HG02885 (cell line): Measurements from ENCODE around the gene PHYHIPL.

ENCODE experiments used
- ATAC-seq: cut with Tn5 transposase; IDR thresholded peaks from one replicate; pipeline ENCODE4 v1.9.1; 2021; ENCODE audit warnings: mild to moderate bottlenecking; ENCODE audit not compliant: unreplicated experiment, poor library complexity

PHYHIPL gene

DNA sequence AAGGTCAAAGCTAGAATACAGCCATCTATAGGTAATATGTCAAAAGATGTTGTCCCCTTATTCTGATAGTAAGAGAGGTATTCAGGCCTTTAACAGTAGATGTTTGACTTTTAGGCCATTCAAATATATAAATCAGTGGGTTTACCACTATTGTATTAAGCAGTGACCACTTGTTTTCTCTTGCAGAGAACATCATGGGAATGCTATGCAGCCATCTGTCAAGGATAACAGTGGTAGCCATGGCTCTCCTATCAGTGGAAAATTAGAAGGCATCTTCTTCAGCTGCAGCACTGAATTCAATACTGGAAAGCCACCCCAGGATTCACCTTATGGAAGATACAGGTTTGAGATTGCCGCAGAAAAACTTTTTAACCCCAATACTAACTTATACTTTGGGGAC, 68.4 kb downstream of the PHYHIPL start:
- ATAC-seq: no peak

DNA sequence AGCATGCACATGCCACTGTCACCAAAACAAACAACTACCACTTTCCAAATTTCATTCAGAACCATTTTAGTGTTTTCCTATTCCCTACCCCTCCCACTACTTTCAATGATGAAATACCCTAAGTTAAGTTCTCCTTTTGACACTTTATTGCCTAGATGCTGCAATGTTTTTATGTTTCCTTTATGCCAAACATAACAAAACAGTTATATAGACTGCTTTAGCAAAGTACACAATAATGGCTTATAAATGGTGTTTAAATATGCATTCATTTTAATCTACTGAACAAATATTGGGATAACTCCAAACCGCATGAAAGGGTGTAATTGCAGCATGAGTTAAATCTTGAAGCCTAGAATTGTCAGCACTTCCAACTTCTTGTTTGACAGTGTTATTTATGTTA, 69.2 kb downstream of the PHYHIPL start:
- no peak for ATAC-seq

DNA sequence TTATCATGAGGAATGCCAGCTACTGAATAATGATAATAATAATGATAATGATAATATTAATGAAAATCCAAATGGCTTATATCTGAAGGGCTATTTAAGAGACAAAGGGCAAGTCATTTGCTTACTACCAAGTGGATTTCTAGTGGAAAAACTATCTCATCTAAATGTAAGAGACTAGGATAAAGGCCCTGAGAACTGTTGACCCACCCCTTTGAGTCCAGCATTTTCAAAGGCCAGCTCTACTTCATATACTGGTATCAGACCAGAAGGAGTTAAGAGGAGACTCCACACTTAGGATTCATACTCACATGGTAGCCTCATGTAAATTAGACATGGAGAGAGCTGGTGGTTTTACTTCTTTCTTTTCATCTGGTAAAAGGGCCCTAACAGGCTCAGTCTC, 76.0 kb downstream of the PHYHIPL start:
- no peak for ATAC-seq

DNA sequence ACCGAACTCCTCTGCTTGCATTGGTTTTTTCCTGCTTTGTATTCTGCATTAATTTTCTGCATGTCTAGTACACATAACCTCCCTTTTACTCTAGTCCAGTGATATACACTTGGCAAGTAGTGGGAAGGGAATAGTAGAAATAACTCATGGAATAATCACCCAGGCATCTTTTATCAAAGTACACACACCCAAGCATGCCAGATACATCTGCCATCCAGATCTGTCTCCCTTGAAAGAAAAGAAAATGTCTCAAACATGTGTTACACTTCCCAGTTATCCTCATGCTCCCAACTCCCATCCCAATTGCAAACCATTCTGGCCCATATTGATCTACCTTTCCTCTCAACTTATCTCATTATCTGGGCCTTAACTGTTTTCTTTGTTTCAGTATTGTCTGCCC, 79.0 kb downstream of the PHYHIPL start:
- ATAC-seq: no peak

DNA sequence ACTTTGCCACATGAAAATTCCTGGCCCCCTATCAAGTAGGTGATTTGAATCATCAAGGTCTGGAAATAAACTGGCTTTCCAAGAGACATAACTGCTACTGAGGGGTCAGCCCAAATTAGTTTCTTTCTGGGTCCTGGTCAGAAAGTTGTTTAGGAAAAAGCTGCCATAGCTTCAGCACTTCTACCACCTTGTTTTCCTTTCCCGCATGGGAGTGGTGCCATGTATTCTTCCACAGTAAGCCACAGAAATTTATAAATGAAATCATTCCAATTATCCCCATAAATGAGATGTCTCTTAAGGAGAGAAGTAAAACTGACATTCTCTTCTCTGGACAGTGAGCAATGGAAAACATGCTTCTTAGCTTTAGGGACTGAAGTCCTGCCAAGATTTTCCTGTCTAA, 80.8 kb downstream of the PHYHIPL start:
- no peak for ATAC-seq

DNA sequence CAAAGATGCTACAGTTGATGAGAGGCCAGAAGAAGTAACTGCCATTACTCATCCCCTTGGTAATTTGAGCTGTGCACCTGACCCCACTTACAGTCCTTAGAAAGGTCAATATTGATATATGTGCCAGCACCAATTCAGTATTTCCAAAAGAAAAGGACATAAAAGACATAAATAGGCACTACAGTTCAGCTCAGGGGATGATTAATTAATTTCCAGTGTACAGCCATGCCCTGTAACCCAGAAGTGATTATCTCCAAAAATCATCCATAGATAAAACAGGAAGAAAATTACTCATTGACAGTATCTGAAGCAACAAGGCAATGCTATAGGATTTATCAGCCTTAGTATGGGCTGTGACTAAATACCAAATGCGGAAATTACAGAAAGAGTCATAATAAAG, 82.4 kb downstream of the PHYHIPL start:
- ATAC-seq: no peak

DNA sequence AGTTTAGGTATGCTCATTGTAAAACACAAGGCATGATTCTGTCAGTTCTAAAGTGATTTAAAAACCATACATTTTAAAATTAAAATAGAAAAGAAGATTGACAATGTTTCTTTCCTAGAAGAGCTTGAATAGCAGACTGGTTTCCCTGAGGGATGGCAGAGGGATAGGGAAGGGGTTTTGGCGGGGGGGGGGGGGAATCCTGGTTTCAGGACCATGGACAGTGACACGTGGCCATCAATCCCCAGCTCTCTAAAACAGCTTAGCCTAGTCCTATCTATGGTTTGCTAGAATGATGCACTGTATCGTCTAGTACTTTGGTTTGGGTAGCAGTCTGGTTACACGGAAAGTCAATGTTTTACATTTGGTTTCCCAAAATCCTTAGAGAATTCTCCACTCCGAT, 88.7 kb downstream of the PHYHIPL start:
- no peak for ATAC-seq

DNA sequence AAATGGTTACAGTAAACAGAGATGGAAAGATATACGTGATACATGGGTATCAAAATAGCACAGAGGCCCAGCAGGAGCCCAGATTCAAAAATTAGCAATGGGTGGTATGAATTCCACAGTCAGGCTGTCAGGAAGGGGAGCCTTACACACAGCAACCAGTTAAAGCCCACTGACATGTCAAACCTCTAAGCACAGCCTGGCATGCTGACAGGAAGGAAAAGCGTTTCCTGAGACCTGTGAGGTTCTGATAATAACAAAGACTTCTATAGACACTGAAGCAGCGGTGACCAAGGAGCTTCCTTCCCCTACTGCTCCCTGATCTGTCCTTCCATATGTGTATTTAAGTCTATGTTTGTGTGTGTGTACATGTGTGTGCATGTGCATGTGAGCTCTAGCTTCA, 89.9 kb downstream of the PHYHIPL start:
- ATAC-seq: no peak

DNA sequence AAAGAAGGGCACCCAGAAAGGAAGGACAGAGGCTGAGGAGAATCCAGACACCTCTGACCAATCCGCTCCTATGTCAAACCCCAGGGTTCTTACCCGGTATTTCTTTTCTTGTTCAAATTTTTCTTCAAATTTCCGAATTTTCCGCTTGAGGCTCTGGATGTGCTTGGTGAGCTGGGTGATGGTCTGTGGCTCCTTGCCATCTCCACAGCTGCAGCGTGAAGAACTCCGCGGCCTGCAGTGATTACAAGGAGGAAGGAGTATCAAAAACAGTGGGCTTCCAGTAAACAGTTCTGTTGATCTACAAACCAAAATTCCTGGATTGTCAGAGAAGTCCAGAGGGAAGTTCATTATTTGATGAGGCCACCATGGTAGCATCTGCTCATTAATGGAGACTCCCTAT, 92.0 kb downstream of the PHYHIPL start:
- no peak for ATAC-seq

DNA sequence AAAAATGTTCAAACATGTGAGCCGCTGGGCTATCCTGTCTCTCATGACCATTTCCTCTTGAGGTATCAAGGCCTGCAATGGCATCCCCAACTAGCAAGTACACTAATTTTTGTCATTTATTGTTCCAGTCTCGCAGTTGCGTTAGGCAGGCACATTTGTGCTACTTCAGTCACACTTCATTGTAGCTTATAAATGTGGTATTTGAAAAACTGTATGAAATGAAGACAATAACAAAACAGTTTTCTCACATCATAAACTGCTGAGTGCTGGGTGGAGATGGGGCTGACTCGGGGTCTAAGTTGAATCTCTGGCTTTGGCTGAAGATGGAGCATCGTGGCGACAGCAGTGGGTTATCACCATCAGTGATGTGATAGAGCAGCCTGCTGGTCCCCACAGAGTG, 93.2 kb downstream of the PHYHIPL start:
- ATAC-seq: no peak

DNA sequence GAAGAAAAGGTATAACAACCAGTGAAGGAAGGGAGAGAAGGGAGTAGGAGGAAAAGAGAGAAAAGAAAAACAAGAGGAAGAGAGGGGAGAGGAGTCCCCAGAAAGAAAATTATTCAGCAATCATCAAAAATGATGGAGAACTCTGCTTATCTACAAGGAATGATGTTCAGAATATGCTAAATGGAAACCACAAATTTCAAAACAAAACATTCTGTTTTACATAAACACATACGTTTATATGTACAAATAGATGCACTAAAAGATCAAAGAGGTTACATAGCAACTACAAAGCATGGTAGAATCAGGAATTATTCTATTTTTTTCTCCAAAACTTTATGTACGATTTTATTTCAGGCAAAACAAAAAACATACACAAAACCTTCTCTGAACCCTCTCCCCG, 94.0 kb downstream of the PHYHIPL start:
- no peak for ATAC-seq

DNA sequence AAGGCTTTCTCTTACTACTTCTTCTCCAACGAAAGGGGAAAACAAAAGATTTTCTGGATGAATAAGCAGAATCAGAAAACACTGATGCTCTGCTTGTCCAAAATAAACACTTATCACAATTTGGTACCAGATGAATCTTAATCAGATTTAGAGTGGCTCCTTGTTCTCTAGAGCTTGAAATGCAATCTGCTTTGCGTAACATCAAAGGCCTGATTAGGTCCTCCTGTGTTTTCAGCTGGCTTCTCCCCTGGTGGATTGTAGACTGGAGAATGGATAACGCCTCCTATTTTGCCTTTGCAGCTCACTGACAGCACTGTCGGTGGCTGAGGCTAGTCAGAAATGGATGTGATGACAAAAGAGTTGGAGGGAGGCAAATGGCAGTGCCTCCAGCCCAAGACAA, 94.7 kb downstream of the PHYHIPL start:
- ATAC-seq: no peak

DNA sequence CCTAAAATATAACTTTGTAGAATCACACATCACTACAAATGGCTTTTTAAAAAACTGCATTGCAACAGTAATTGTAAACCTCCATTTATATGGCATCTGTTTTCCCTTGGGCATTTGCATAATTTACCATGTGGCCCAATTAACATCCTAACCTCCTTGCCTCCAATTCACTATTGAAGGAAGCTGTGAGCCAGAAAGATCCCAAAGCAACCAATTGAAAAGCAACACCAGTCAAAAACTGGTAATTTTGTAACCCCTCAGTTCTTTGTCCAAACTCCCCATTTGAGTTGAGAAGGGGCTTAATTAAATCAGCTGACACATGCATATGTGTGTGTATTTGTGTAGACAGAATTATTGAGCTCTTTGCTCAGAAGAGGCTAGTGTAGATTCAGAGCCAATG, 95.6 kb downstream of the PHYHIPL start:
- ATAC-seq: no peak

DNA sequence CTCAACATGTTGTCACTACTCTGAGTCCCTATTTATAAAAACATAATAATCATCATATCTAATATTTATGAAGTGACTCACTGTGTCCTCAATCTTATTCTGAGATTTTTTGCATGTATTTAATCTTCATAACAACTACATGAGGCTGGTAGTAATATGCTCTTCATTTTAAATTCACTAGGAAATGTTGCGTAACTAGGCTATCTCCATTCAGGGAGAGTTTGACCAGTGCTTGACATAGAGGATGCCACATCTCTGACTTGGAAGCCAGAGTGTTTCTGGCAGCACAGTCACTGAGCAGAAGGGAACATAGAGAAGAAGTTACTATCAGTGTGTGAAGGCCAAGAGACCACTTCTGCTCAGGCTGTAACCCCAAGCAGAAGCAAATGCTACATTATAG, 97.0 kb downstream of the PHYHIPL start:
- ATAC-seq: no peak

DNA sequence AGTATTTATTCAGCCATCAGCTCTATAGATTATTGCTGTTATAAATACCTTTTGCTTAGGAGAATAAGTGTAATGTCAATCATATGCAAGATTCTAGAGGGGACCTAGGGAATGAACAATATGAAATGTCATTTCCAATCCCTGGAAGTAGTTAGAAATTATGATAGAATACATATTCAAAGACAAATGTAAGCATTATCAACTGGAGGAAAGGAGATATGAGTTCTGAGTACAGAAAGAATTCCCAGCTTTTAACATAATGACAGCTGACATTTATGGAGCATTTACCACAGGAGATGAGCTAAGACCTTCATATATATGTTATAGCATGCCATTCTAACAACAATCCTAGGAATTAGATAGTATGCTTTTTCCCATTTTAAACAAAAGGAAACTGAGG, 99.7 kb downstream of the PHYHIPL start:
- ATAC-seq: no peak

DNA sequence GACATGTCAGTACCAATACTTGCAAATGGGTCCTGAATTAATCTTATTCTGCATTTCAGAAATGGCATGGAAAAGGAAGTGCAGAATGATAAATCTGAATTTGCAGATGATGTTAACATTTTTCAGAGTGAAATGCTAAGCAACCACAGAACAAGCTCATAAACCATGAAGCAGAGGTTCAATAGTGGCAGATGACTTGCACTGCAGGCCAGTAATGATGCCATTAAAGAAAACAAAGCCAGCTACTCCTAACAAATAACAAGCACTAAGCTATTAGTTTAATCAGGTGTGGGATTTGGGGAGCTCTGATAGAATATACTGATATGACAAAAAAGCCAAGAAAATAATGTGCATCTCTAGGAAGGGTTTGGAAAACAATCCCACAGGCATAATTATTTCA, 100.5 kb downstream of the PHYHIPL start:
- ATAC-seq: no peak

DNA sequence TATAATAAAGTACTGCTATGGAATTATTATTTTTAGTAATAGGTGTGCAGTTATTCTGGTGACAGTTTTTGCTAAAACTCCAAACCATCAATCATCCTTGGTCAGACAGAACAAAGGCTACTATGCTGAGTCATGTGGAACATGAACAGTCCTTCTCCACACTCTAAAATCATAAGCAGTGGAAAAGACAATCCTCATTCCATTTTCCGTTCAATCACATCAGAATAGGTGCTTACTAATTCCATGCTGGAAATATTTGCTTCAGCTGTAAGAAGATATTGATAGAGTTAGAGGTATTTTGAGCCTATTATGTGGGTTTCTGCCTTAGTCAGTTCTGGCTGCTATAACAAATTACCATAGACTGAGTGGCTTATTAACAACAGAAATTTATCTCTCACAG, 103.0 kb downstream of the PHYHIPL start:
- no peak for ATAC-seq

DNA sequence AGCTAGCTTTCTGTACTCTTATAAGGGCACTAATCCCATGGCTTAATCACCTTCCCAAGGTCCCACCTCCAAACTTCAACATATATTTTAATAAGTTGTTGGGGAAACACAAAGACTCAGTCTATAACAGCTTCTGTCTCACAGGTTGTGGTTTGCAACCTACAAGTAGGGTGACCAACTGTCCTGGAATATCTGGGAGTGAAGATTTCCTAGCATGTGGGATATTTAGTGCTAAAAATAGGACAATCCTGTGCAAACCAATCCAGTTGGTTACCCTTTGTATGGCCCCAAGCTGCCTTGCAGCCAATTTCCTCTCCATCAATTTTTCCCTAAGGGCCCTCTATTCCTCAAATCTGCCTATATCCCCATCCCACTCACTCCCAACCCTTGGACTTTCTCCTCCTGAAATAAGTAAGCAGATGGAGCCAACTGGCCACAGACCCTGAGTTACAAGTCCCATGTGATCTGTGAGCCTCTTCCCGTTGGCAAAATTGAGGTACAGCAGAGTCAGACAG, 103.6 kb downstream of the PHYHIPL start:
- no peak for ATAC-seq

DNA sequence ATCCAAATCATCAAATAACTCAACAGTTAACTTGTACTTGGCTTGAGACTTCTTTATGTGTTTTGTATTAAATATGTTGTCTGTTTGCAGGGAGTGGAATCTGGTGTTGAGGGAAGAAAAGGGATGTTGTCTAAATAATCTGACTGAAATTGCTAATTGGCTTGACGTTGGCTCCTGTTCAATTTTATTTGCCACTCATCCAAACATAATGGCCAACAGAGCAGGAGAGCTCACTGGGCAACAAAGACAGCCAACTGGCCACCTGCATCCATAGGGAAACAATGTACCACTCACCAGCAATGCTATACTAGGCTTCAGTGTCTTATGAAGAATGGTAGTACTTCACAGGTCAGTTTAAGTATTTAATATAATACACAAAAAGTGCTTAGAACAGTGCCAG, 105.4 kb downstream of the PHYHIPL start:
- ATAC-seq: no peak

DNA sequence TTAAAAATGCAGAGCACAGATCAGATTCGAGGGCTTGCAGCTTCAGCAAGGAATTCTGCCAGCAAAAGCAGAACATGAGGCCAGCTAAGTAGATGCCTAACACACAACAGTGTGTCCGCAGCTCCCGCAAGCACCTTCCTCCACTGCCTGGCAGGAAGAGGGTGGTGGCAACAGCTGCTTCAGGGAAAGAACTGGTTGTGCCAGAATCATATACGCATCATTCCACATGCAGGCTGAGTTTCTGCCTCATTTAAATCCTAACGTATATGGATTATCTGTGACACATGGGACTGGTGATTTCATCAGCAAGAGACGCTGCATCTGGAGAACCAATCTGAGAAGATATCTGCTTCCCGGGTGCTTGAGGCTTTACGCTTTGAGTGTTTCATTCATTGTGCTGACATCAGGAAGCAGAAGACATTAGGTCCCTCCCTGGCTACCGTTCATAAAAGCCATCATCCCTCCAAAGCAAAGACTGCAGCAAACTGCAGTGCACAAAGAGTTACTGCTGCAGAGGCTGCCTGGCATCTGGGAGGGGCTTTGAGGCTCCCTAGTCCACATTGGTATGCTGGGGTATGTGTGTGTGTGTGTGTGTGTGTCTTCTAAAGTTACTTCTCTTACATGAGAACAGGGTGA, 107.1 kb downstream of the PHYHIPL start:
- no peak for ATAC-seq

DNA sequence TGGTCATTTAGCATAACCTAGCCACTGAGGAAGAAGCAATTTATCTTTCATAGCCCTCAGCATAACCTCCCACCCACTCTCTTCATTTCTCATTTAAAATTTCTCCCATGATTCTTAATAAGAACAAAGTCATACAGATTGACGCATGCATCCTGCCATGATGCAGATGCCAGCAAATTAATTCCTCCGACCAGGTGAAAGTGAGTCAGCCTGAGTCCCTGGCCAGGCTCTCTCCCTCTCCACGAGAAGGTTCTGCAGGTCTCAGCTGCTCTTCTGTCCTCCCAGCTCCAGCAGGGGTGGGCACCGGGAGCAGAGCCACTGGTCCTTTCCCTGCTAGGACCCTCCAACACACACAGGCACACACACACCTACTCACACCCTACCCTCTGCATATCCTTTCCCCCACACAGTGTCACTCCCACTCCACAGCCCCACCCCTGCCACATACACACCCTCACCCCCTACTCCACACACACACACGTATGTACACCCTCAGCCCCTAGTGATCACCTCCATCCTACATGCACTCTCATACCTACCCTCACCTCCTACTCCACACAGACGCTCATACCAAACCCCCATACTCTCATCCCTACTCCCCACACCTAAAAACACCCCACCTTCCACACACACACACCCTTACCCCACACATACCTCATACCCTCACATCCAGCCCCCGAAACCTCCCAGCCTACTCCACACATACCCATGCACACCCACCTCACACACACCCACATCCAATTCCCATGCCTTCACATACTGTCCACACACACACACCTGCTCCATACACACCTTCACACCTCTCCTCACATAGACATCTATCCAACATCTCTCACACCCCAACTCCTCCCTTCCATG, 107.9 kb downstream of the PHYHIPL start:
- ATAC-seq: no peak

DNA sequence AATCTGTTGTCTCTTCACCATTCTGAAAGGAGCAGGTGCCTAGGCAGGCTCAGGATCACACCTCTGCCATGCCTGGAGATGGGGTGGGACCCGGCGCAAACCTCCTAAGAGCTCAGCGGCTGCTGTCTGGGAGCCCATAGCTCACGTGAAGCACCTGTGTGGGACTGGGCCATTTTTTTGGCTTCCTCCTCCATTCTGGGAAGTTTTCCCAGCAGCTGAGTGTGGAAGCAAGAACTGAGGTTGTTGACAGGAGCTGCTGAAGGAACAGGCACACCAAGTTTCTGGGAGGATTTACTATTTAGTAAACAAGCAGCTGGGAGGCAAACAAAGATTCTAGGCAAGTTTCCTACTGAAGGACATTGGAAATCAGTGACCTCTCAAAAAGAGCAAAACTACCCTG, 108.6 kb downstream of the PHYHIPL start:
- ATAC-seq: no peak
